ENCODE measurements around the gene WWC2.

The WWC2 gene

GRCh38 chr4:183285886-183286285, 186.8 kb downstream of the WWC2 start:
- H3K18ac ChIP-seq (ENCODE audit: low read length), result no peak overlapping the region
- H3K23ac ChIP-seq (ENCODE audit: low read length), result no peak overlapping the region
- peaks cover 12% of the 10 kb centered on the region for H3K36me3 ChIP-seq (ENCODE audit: control insufficient read depth, insufficient read depth, low read length)
- H3K9ac ChIP-seq (ENCODE audit: low read length), result no peak overlapping the region
- H3K56ac ChIP-seq (ENCODE audit: low read length), result no peak overlapping the region
- no peak overlapping the region for H3K4me2 ChIP-seq (ENCODE audit: low read length)
- H2BK5ac ChIP-seq (ENCODE audit: low read length), result no peak overlapping the region
- no peak for DNase-seq
- H2AK5ac ChIP-seq (ENCODE audit: low read length), result no peak overlapping the region
- no peaks in the 10 kb centered on the region for H3K27me3 ChIP-seq (ENCODE audit: insufficient read depth, low read length, poor library complexity)
- H4K8ac ChIP-seq (ENCODE audit: low read depth, low read length), result no peak overlapping the region
- WGBS (ENCODE audit: extremely low coverage, insufficient coverage, low lambda C conversion rate), result no CpG with 5 or more reads among the region's 7 CpGs
- no peak overlapping the region for H3K27ac ChIP-seq (ENCODE audit: low read depth, low read length)
- no peak overlapping the region for H4K5ac ChIP-seq (ENCODE audit: low read length)
- no peak overlapping the region for H3K4me3 ChIP-seq (ENCODE audit: low read length)
- no peak overlapping the region for H2BK120ac ChIP-seq (ENCODE audit: low read depth, low read length)
- no peaks in the 10 kb centered on the region for H3K79me2 ChIP-seq (ENCODE audit: control insufficient read depth, insufficient read depth, low read length)
- no peak overlapping the region for H3K4ac ChIP-seq (ENCODE audit: low read depth, low read length)
- no peaks in the 10 kb centered on the region for H3K4me1 ChIP-seq (ENCODE audit: control insufficient read depth, low read depth, low read length)
- H2BK15ac ChIP-seq (replicated peaks; ENCODE audit: low read depth), result no peak overlapping the region
- H3K79me1 ChIP-seq (ENCODE audit: low read length), result no peaks in the 10 kb centered on the region

GRCh38 chr4:183286590-183287308, 187.7 kb downstream of the WWC2 start:
- no peak overlapping the region for H2BK120ac ChIP-seq (ENCODE audit: low read depth, low read length)
- H3K18ac ChIP-seq (ENCODE audit: low read length), result no peak overlapping the region
- no peaks in the 10 kb centered on the region for H3K79me1 ChIP-seq (ENCODE audit: low read length)
- H3K4me3 ChIP-seq (ENCODE audit: low read length), result no peak overlapping the region
- H3K79me2 ChIP-seq (ENCODE audit: control insufficient read depth, insufficient read depth, low read length), result no peaks in the 10 kb centered on the region
- H2BK15ac ChIP-seq (replicated peaks; ENCODE audit: low read depth), result no peak overlapping the region
- H2BK5ac ChIP-seq (ENCODE audit: low read length), result no peak overlapping the region
- DNase-seq, result no peak
- no peaks in the 10 kb centered on the region for H3K4me1 ChIP-seq (ENCODE audit: control insufficient read depth, low read depth, low read length)
- peaks cover 12% of the 10 kb centered on the region for H3K36me3 ChIP-seq (ENCODE audit: control insufficient read depth, insufficient read depth, low read length)
- no peaks in the 10 kb centered on the region for H3K27me3 ChIP-seq (ENCODE audit: insufficient read depth, low read length, poor library complexity)
- H3K4me2 ChIP-seq (ENCODE audit: low read length), result no peak overlapping the region
- H4K8ac ChIP-seq (ENCODE audit: low read depth, low read length), result no peak overlapping the region
- H3K56ac ChIP-seq (ENCODE audit: low read length), result no peak overlapping the region
- no peak overlapping the region for H4K5ac ChIP-seq (ENCODE audit: low read length)
- no peak overlapping the region for H3K4ac ChIP-seq (ENCODE audit: low read depth, low read length)
- no peak overlapping the region for H3K27ac ChIP-seq (ENCODE audit: low read depth, low read length)
- WGBS (ENCODE audit: extremely low coverage, insufficient coverage, low lambda C conversion rate), result no CpG with 5 or more reads among the region's 11 CpGs
- H3K23ac ChIP-seq (ENCODE audit: low read length), result no peak overlapping the region
- H3K9ac ChIP-seq (ENCODE audit: low read length), result no peak overlapping the region
- H2AK5ac ChIP-seq (ENCODE audit: low read length), result no peak overlapping the region

GRCh38 chr4:183287309-183287659, 188.2 kb downstream of the WWC2 start:
- no peak for DNase-seq
- H3K36me3 ChIP-seq (ENCODE audit: control insufficient read depth, insufficient read depth, low read length), result peaks cover 12% of the 10 kb centered on the region

GRCh38 chr4:183287677-183288076, 188.6 kb downstream of the WWC2 start:
- Histone ChIP-seq H3K4me2 (ENCODE audit: low read length) (no peak overlapping the region), H4K8ac (ENCODE audit: low read depth, low read length) (no peak overlapping the region), H3K4ac (ENCODE audit: low read depth, low read length) (no peak overlapping the region), H3K56ac (ENCODE audit: low read length) (no peak overlapping the region), H2BK120ac (ENCODE audit: low read depth, low read length) (no peak overlapping the region), H3K79me1 (ENCODE audit: low read length) (no peaks in the 10 kb centered on the region), H2BK15ac (replicated peaks; ENCODE audit: low read depth) (no peak overlapping the region), H3K36me3 (ENCODE audit: control insufficient read depth, insufficient read depth, low read length) (peaks cover 11% of the 10 kb centered on the region), H3K4me1 (ENCODE audit: control insufficient read depth, low read depth, low read length) (no peaks in the 10 kb centered on the region), H3K23ac (ENCODE audit: low read length) (no peak overlapping the region), H4K5ac (ENCODE audit: low read length) (no peak overlapping the region), H3K27me3 (ENCODE audit: insufficient read depth, low read length, poor library complexity) (no peaks in the 10 kb centered on the region), H2BK5ac (ENCODE audit: low read length) (no peak overlapping the region), H3K27ac (ENCODE audit: low read depth, low read length) (no peak overlapping the region), H3K79me2 (ENCODE audit: control insufficient read depth, insufficient read depth, low read length) (no peaks in the 10 kb centered on the region), H3K9ac (ENCODE audit: low read length) (no peak overlapping the region), H3K4me3 (ENCODE audit: low read length) (no peak overlapping the region), H2AK5ac (ENCODE audit: low read length) (no peak overlapping the region), H3K18ac (ENCODE audit: low read length) (no peak overlapping the region)
- no CpG with 5 or more reads among the region's 6 CpGs for WGBS (ENCODE audit: extremely low coverage, insufficient coverage, low lambda C conversion rate)
- no peak for DNase-seq

More at GRCh38 chr4:183287309-183287659, 188.2 kb downstream of the WWC2 start:
- H3K56ac ChIP-seq (ENCODE audit: low read length), result no peak overlapping the region
- H2BK15ac ChIP-seq (replicated peaks; ENCODE audit: low read depth), result no peak overlapping the region
- WGBS (ENCODE audit: extremely low coverage, insufficient coverage, low lambda C conversion rate), result 100% methylated on average over 1 of the region's 2 CpGs
- H4K5ac ChIP-seq (ENCODE audit: low read length), result no peak overlapping the region
- H2AK5ac ChIP-seq (ENCODE audit: low read length), result no peak overlapping the region
- H3K4ac ChIP-seq (ENCODE audit: low read depth, low read length), result no peak overlapping the region
- H3K27me3 ChIP-seq (ENCODE audit: insufficient read depth, low read length, poor library complexity), result no peaks in the 10 kb centered on the region
- no peak overlapping the region for H3K27ac ChIP-seq (ENCODE audit: low read depth, low read length)
- H3K18ac ChIP-seq (ENCODE audit: low read length), result no peak overlapping the region
- no peak overlapping the region for H2BK5ac ChIP-seq (ENCODE audit: low read length)
- no peak overlapping the region for H2BK120ac ChIP-seq (ENCODE audit: low read depth, low read length)
- no peak overlapping the region for H3K9ac ChIP-seq (ENCODE audit: low read length)
- H3K4me1 ChIP-seq (ENCODE audit: control insufficient read depth, low read depth, low read length), result no peaks in the 10 kb centered on the region
- no peak overlapping the region for H4K8ac ChIP-seq (ENCODE audit: low read depth, low read length)
- H3K4me2 ChIP-seq (ENCODE audit: low read length), result no peak overlapping the region
- no peaks in the 10 kb centered on the region for H3K79me2 ChIP-seq (ENCODE audit: control insufficient read depth, insufficient read depth, low read length)
- no peak overlapping the region for H3K23ac ChIP-seq (ENCODE audit: low read length)
- no peak overlapping the region for H3K4me3 ChIP-seq (ENCODE audit: low read length)
- H3K79me1 ChIP-seq (ENCODE audit: low read length), result no peaks in the 10 kb centered on the region

GRCh38 chr4:183288955-183289354, 189.9 kb downstream of the WWC2 start:
- Histone ChIP-seq H2BK5ac (ENCODE audit: low read length) (no peak overlapping the region), H3K4me1 (ENCODE audit: control insufficient read depth, low read depth, low read length) (no peaks in the 10 kb centered on the region), H3K79me1 (ENCODE audit: low read length) (no peaks in the 10 kb centered on the region), H3K79me2 (ENCODE audit: control insufficient read depth, insufficient read depth, low read length) (no peaks in the 10 kb centered on the region), H3K18ac (ENCODE audit: low read length) (no peak overlapping the region), H3K27me3 (ENCODE audit: insufficient read depth, low read length, poor library complexity) (no peaks in the 10 kb centered on the region), H3K23ac (ENCODE audit: low read length) (no peak overlapping the region), H2AK5ac (ENCODE audit: low read length) (no peak overlapping the region), H3K36me3 (ENCODE audit: control insufficient read depth, insufficient read depth, low read length) (peaks cover 9% of the 10 kb centered on the region), H3K56ac (ENCODE audit: low read length) (no peak overlapping the region), H3K27ac (ENCODE audit: low read depth, low read length) (no peak overlapping the region), H3K4ac (ENCODE audit: low read depth, low read length) (no peak overlapping the region), H3K4me2 (ENCODE audit: low read length) (no peak overlapping the region), H2BK120ac (ENCODE audit: low read depth, low read length) (no peak overlapping the region), H3K9ac (ENCODE audit: low read length) (no peak overlapping the region), H3K4me3 (ENCODE audit: low read length) (no peak overlapping the region), H4K5ac (ENCODE audit: low read length) (no peak overlapping the region), H2BK15ac (replicated peaks; ENCODE audit: low read depth) (no peak overlapping the region), H4K8ac (ENCODE audit: low read depth, low read length) (no peak overlapping the region)
- WGBS (ENCODE audit: extremely low coverage, insufficient coverage, low lambda C conversion rate), result no CpG with 5 or more reads among the region's 2 CpGs
- DNase-seq, result peak; percentile 31

- Histone ChIP-seq H3K18ac (ENCODE audit: low read length) (no peak overlapping the region), H3K56ac (ENCODE audit: low read length) (no peak overlapping the region), H3K9ac (ENCODE audit: low read length) (no peak overlapping the region), H3K23ac (ENCODE audit: low read length) (no peak overlapping the region), H2BK5ac (ENCODE audit: low read length) (no peak overlapping the region), H2BK120ac (ENCODE audit: low read depth, low read length) (no peak overlapping the region), H3K4me1 (ENCODE audit: control insufficient read depth, low read depth, low read length) (no peaks in the 10 kb centered on the region), H3K79me1 (ENCODE audit: low read length) (no peaks in the 10 kb centered on the region), H2AK5ac (ENCODE audit: low read length) (no peak overlapping the region), H3K27ac (ENCODE audit: low read depth, low read length) (no peak overlapping the region), H3K4ac (ENCODE audit: low read depth, low read length) (no peak overlapping the region), H3K36me3 (ENCODE audit: control insufficient read depth, insufficient read depth, low read length) (peaks cover 6% of the 10 kb centered on the region), H3K4me2 (ENCODE audit: low read length) (no peak overlapping the region), H3K4me3 (ENCODE audit: low read length) (no peak overlapping the region), H4K8ac (ENCODE audit: low read depth, low read length) (no peak overlapping the region), H4K5ac (ENCODE audit: low read length) (no peak overlapping the region), H3K27me3 (ENCODE audit: insufficient read depth, low read length, poor library complexity) (no peaks in the 10 kb centered on the region), H3K79me2 (ENCODE audit: control insufficient read depth, insufficient read depth, low read length) (no peaks in the 10 kb centered on the region), H2BK15ac (replicated peaks; ENCODE audit: low read depth) (no peak overlapping the region)
- peak; percentile 35 for DNase-seq
- no CpG with 5 or more reads among the region's 5 CpGs for WGBS (ENCODE audit: extremely low coverage, insufficient coverage, low lambda C conversion rate)
Observed at GRCh38 chr4:183289688-183290087, 190.6 kb downstream of the WWC2 start.

All from mesendoderm (in vitro differentiated cells).